ENCODE results near the gene TCERG1L. TPM values are rescaled to one million over a fixed set of nuclear protein-coding genes. Genes with fewer than 3 reads are reported as not detected.

Gene TCERG1L
- total RNA-seq, 2 donors from 2014 or later, result 4.0 to 4.2 TPM

- 68 to 71% methylated on average over 9 of the region's 9 CpGs for WGBS, 2 donors
- H3K9me3 ChIP-seq, result no peaks in the 10 kb centered on the region
- no peak overlapping the region for H3K4me3 ChIP-seq
- ATAC-seq (no peak), DNase-seq (peak in 1 of 4 donors; percentile 1)
- H3K27me3 ChIP-seq, result no peaks in the 10 kb centered on the region
- intact Hi-C loops (cut with DNase I), result no loop called here
- no peaks in the 10 kb centered on the region for H3K36me3 ChIP-seq (replicated peaks in 1 of 2; ENCODE audit: insufficient read depth in 1 of 2, low read depth in 2 of 2)
- H3K27ac ChIP-seq, result no peak overlapping the region
- no peaks in the 10 kb centered on the region for H3K4me1 ChIP-seq
- TF ChIP-seq POLR2A (IDR thresholded peaks at IDR 0.05), result no peak
- TF ChIP-seq CTCF (IDR thresholded peaks at IDR 0.05), result no peak
Measured at GRCh38 chr10:131213741-131214505, 97.6 kb downstream of the TCERG1L start.

GRCh38 chr10:131212763-131213325, 98.7 kb downstream of the TCERG1L start:
- H3K36me3 ChIP-seq (replicated peaks in 1 of 2; ENCODE audit: insufficient read depth in 1 of 2, low read depth in 2 of 2), result no peaks in the 10 kb centered on the region
- intact Hi-C loops (cut with DNase I), result no loop called here
- H3K27me3 ChIP-seq, result no peaks in the 10 kb centered on the region
- 73 to 74% methylated on average over 5 of the region's 5 CpGs for WGBS, 2 donors
- H3K9me3 ChIP-seq, result no peaks in the 10 kb centered on the region
- H3K4me1 ChIP-seq, result no peaks in the 10 kb centered on the region
- ATAC-seq (no peak), DNase-seq (peak in 1 of 4 donors; percentile 2)
- TF ChIP-seq POLR2A (IDR thresholded peaks at IDR 0.05) (no peak), CTCF (IDR thresholded peaks at IDR 0.05) (no peak)
- no peak overlapping the region for H3K4me3 ChIP-seq
- no peak overlapping the region for H3K27ac ChIP-seq

GRCh38 chr10:131211965-131212619, 99.4 kb downstream of the TCERG1L start:
- H3K27ac ChIP-seq, result no peak overlapping the region
- TF ChIP-seq CTCF (IDR thresholded peaks at IDR 0.05) (no peak), POLR2A (IDR thresholded peaks at IDR 0.05) (no peak)
- H3K36me3 ChIP-seq (replicated peaks in 1 of 2; ENCODE audit: insufficient read depth in 1 of 2, low read depth in 2 of 2), result no peaks in the 10 kb centered on the region
- no peaks in the 10 kb centered on the region for H3K9me3 ChIP-seq
- intact Hi-C loops (cut with DNase I), result no loop called here
- no peaks in the 10 kb centered on the region for H3K4me1 ChIP-seq
- peak in 1 of 4 donors; percentile 1 for DNase-seq
- H3K4me3 ChIP-seq, result no peak overlapping the region
- H3K27me3 ChIP-seq, result no peaks in the 10 kb centered on the region
- no peak for ATAC-seq
- WGBS, 2 donors, result 79 to 88% methylated on average over 2 of the region's 2 CpGs

- intact Hi-C loops (cut with DNase I), result no loop called here
- DNase-seq (peak in 2 of 4 donors; percentile 7 to 36), ATAC-seq (no peak)
- no peak overlapping the region for H3K27ac ChIP-seq
- no peak overlapping the region for H3K4me3 ChIP-seq
- H3K4me1 ChIP-seq, result no peaks in the 10 kb centered on the region
- no peaks in the 10 kb centered on the region for H3K36me3 ChIP-seq (replicated peaks in 1 of 2; ENCODE audit: insufficient read depth in 1 of 2, low read depth in 2 of 2)
- TF ChIP-seq POLR2A (IDR thresholded peaks at IDR 0.05) (no peak), CTCF (IDR thresholded peaks at IDR 0.05) (no peak)
- no peaks in the 10 kb centered on the region for H3K27me3 ChIP-seq
- H3K9me3 ChIP-seq, result no peaks in the 10 kb centered on the region
- 69 to 73% methylated on average over 9 of the region's 9 CpGs for WGBS, 2 donors
Measured at GRCh38 chr10:131211559-131211958, 100.0 kb downstream of the TCERG1L start.

All from body of pancreas (tissue), 4 donors.